Measurements from ENCODE around the gene NEURL1B. TPM values are rescaled to one million over a fixed set of nuclear protein-coding genes. Genes with fewer than 3 reads are reported as not detected.

Gene NEURL1B
- total RNA-seq, 2 donors from 2014 or later = 17.9 to 22.4 TPM

GRCh38 chr5:172637110-172637580, 3.9 kb upstream of the NEURL1B start:
- peaks cover 0 to 22% of the 10 kb centered on the region in 2 donors for H3K4me1 ChIP-seq
- no peaks in the 10 kb centered on the region for H3K36me3 ChIP-seq
- H3K9me3 ChIP-seq = no peaks in the 10 kb centered on the region
- H3K27me3 ChIP-seq = no peaks in the 10 kb centered on the region
- H3K4me3 ChIP-seq = no peak overlapping the region
- DNase-seq (ENCODE audit: low spot score) = no peak
- no peak overlapping the region for H3K27ac ChIP-seq
- TF ChIP-seq, protein P1, sequence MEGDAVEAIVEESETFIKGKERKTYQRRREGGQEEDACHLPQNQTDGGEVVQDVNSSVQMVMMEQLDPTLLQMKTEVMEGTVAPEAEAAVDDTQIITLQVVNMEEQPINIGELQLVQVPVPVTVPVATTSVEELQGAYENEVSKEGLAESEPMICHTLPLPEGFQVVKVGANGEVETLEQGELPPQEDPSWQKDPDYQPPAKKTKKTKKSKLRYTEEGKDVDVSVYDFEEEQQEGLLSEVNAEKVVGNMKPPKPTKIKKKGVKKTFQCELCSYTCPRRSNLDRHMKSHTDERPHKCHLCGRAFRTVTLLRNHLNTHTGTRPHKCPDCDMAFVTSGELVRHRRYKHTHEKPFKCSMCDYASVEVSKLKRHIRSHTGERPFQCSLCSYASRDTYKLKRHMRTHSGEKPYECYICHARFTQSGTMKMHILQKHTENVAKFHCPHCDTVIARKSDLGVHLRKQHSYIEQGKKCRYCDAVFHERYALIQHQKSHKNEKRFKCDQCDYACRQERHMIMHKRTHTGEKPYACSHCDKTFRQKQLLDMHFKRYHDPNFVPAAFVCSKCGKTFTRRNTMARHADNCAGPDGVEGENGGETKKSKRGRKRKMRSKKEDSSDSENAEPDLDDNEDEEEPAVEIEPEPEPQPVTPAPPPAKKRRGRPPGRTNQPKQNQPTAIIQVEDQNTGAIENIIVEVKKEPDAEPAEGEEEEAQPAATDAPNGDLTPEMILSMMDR (IDR thresholded peaks at IDR 0.05) = no peak

- H3K36me3 ChIP-seq = no peaks in the 10 kb centered on the region
- H3K27me3 ChIP-seq = no peaks in the 10 kb centered on the region
- no peak overlapping the region for H3K27ac ChIP-seq
- no peak overlapping the region for H3K4me3 ChIP-seq
- H3K9me3 ChIP-seq = no peaks in the 10 kb centered on the region
- DNase-seq (ENCODE audit: low spot score) = no peak
- peaks cover 0 to 26% of the 10 kb centered on the region in 2 donors for H3K4me1 ChIP-seq
- TF ChIP-seq, protein P1 (IDR thresholded peaks at IDR 0.05) = no peak
These were observed 3.3 kb upstream of the NEURL1B start for GRCh38 chr5:172637740-172638139.

DNA sequence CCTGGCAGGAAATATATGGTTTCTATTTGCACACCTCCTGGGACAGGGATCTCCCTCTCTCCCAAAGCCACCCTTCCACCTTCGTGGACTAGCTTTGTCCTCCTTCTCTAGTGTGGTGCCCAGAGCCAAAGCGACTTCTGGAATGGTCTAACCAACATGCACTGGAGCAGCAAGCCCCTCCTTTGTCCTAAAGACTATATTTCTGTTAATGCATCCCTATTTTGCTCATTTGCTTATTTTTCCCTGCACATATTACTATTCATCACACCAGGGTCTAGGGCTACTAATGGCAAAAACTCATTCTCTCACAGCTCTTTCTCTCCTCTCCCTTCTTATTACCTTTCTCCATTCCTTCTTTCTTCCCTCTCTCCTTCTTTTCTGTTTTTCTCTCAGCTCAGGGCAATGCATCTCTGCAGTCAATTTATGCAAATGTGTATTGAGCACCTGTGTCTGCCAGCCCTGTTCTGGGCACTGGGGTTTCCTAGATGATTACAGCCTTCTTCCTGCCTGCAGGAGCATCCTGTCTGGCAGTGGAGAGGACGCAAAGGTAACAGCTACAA, 2.8 kb upstream of the NEURL1B start:
- H3K9me3 ChIP-seq = no peaks in the 10 kb centered on the region
- no peaks in the 10 kb centered on the region for H3K36me3 ChIP-seq
- no peak overlapping the region for H3K4me3 ChIP-seq
- no peak overlapping the region for H3K27ac ChIP-seq
- TF ChIP-seq, protein P1 (IDR thresholded peaks at IDR 0.05) = no peak
- DNase-seq (ENCODE audit: low spot score) = no peak
- H3K4me1 ChIP-seq = peaks cover 0 to 32% of the 10 kb centered on the region in 2 donors
- no peaks in the 10 kb centered on the region for H3K27me3 ChIP-seq

GRCh38 chr5:172640139-172640538, 924 bp upstream of the NEURL1B start:
- Histone ChIP-seq H3K9me3 (no peaks in the 10 kb centered on the region), H3K4me3 (no peak overlapping the region), H3K27ac (peak overlapping the region in 1 of 2 donors; percentile 94), H3K4me1 (peaks cover 0 to 50% of the 10 kb centered on the region in 2 donors), H3K36me3 (no peaks in the 10 kb centered on the region), H3K27me3 (no peaks in the 10 kb centered on the region)
- TF ChIP-seq, protein P1 (IDR thresholded peaks at IDR 0.05) = no peak
- DNase-seq (ENCODE audit: low spot score) = no peak

GRCh38 chr5:172641359-172642050, 442 bp downstream of the NEURL1B start:
- H3K27ac ChIP-seq = peak overlapping the region; percentile 93 to 94
- no peak for DNase-seq (ENCODE audit: low spot score)
- TF ChIP-seq, protein P1 (IDR thresholded peaks at IDR 0.05) = peak in 1 of 2 donors; percentile 43
- H3K4me3 ChIP-seq = peak overlapping the region; percentile 90 to 93
- no peaks in the 10 kb centered on the region for H3K9me3 ChIP-seq
- H3K27me3 ChIP-seq = no peaks in the 10 kb centered on the region
- no peaks in the 10 kb centered on the region for H3K36me3 ChIP-seq
- peaks cover 0 to 64% of the 10 kb centered on the region in 2 donors for H3K4me1 ChIP-seq

Data from right atrium auricular region (tissue), 2 donors.